PC-3 (cell line): ENCODE data around the gene SNTA1. TPM values are rescaled to one million over a fixed set of nuclear protein-coding genes. Genes with fewer than 3 reads are reported as not detected.
"Not testable (repeated sequence)": the region's sequence is repeated elsewhere in the genome, so short reads cannot be mapped to it uniquely, and the experiment has no call there.

Source experiments
- ATAC-seq: fragments of 200-7000 bp; cut with Tn5 transposase; 2 replicates; pipeline ENCODE4 v1.9.1; 2020; ENCODE audit warnings: mild to moderate bottlenecking, moderate library complexity
- BruUV-seq: library from RNA; stranded (reverse); fragments of 400-500 nt; replicated peaks from 2 replicates; lab custom pipeline; 2021; lab: Mats Ljungman, UMichigan
- CTCF ChIA-PET: fragments of 300-600 bp; sonication (Branson Sonifier 250); formaldehyde crosslinking; loops from one replicate; lab custom pipeline; 2022; ENCODE audit warnings: antibody characterized with exemption; lab: Charles Lee
- POLR2A ChIA-PET: fragments of 300-600 bp; sonication (Branson Sonifier 250); formaldehyde crosslinking; loops from one replicate; lab custom pipeline; 2022; ENCODE audit warnings: antibody characterized with exemption; ENCODE audit not compliant: unreplicated experiment; lab: Charles Lee
- DNase-seq: peaks from one replicate; pipeline ENCODE4 v3.0.0-alpha.2; 2015
- H2AFZ ChIP-seq: fragments of 300-600 bp; sonication (generic); 2 replicates; pipeline ENCODE4 v1.6.0; 2016; ENCODE audit warnings: antibody characterized with exemption, low read length
- H3F3A ChIP-seq: fragments of 300-600 bp; sonication (generic); one replicate; pipeline ENCODE4 v1.6.0; 2017; ENCODE audit warnings: antibody characterized with exemption, low read length, control low read depth, mild to moderate bottlenecking; ENCODE audit not compliant: unreplicated experiment
- H3K27ac ChIP-seq: fragments of 300-600 bp; sonication (generic); 2 replicates; pipeline ENCODE4 v1.5.1; 2016; ENCODE audit warnings: mild to moderate bottlenecking, low read length
- H3K27me3 ChIP-seq: fragments of 300-600 bp; sonication (generic); 2 replicates; pipeline ENCODE4 v1.6.1; 2016; ENCODE audit warnings: low read length, mixed read lengths
- H3K36me3 ChIP-seq: fragments of 300-600 bp; sonication (generic); 2 replicates; pipeline ENCODE4 v1.6.1; 2016; ENCODE audit warnings: low read depth, mixed run types, low read length, mixed read lengths
- H3K4me1 ChIP-seq: fragments of 300-600 bp; sonication (generic); 2 replicates; pipeline ENCODE4 v1.5.1; 2016; ENCODE audit warnings: low read length; ENCODE audit not compliant: insufficient read depth
- H3K4me2 ChIP-seq: fragments of 300-600 bp; sonication (generic); 2 replicates; pipeline ENCODE4 v1.6.0; 2016; ENCODE audit warnings: low read length
- H3K4me3 ChIP-seq: fragments of 300-600 bp; sonication (generic); 2 replicates; pipeline ENCODE4 v1.5.1; 2016; ENCODE audit warnings: mild to moderate bottlenecking, low read length, mixed read lengths
- H3K79me2 ChIP-seq: fragments of 300-600 bp; sonication (generic); 2 replicates; pipeline ENCODE4 v1.6.1; 2017; ENCODE audit warnings: low read length, mixed read lengths
- H3K9ac ChIP-seq: fragments of 300-600 bp; sonication (generic); 2 replicates; pipeline ENCODE4 v1.6.0; 2016; ENCODE audit warnings: mild to moderate bottlenecking, low read length
- H3K9me2 ChIP-seq: fragments of 300-600 bp; sonication (generic); replicated peaks from 2 replicates; pipeline ENCODE4 v1.6.1; 2016; ENCODE audit warnings: mixed run types, low read length, mixed read lengths
- H3K9me3 ChIP-seq: fragments of 300-600 bp; sonication (generic); 2 replicates; pipeline ENCODE4 v1.6.1; 2016; ENCODE audit warnings: low read length, mixed read lengths
- H4K20me1 ChIP-seq: fragments of 300-600 bp; sonication (generic); 2 replicates; pipeline ENCODE4 v1.6.1; 2016; ENCODE audit warnings: low read length, mixed read lengths
- CTCF ChIP-seq: fragments of 300-600 bp; sonication (generic); conservative IDR thresholded peaks from 2 replicates; pipeline ENCODE4 v1.5.1; 2017; ENCODE audit warnings: antibody characterized with exemption, low read depth, mild to moderate bottlenecking, low read length
- EZH2 ChIP-seq: fragments of 300-600 bp; sonication (generic); IDR thresholded peaks from one replicate; pipeline ENCODE4 v1.6.1; 2017; ENCODE audit warnings: antibody characterized with exemption, mild to moderate bottlenecking, low read length; ENCODE audit not compliant: unreplicated experiment
- EZH2phosphoT487 ChIP-seq: fragments of 300-600 bp; sonication (generic); IDR thresholded peaks from 2 replicates; pipeline ENCODE4 v1.6.1; 2018; ENCODE audit warnings: mild to moderate bottlenecking, antibody characterized with exemption, low read length, borderline replicate concordance
- intact Hi-C: fragments of 100-400 bp; cut with micrococcal nuclease; formaldehyde crosslinking; loops from 2 replicates; pipeline ENCODE4 v1.9.0; 2023
- total RNA-seq: library from RNA; depleted of rRNA; stranded (reverse); fragments of >200 nt; gene quantifications from 2 replicates; pipeline ENCODE4 v1.2.3, GENCODE V29; 2014

SNTA1 gene
- total RNA-seq, 1 experiment from 2014 or later = 25.9 TPM

- H2AFZ ChIP-seq = no peak overlapping the region
- ChIA-PET CTCF (no interaction called here), POLR2A (no interaction called here)
- no peak for DNase-seq
- no peaks in the 10 kb centered on the region for H3K79me2 ChIP-seq
- H3K9ac ChIP-seq = no peak overlapping the region
- H3K4me3 ChIP-seq = no peak overlapping the region
- no peaks in the 10 kb centered on the region for H4K20me1 ChIP-seq
- H3K27ac ChIP-seq = no peak overlapping the region
- no peak overlapping the region for H3K4me2 ChIP-seq
- no peak for TF ChIP-seq EZH2
- no peak for TF ChIP-seq EZH2phosphoT487
- TF ChIP-seq CTCF = no peak
- H3F3A ChIP-seq = no peaks in the 10 kb centered on the region
- no peaks in the 10 kb centered on the region for H3K27me3 ChIP-seq
- no peaks in the 10 kb centered on the region for H3K9me2 ChIP-seq
- no peaks in the 10 kb centered on the region for H3K4me1 ChIP-seq
- intact Hi-C loops = no loop called here
- no TSS peak for BruUV-seq
- H3K36me3 ChIP-seq = no peaks in the 10 kb centered on the region
- H3K9me3 ChIP-seq = no peaks in the 10 kb centered on the region
- no peak for ATAC-seq
These were observed 22.7 kb upstream of the SNTA1 start for GRCh38 chr20:33466303-33466646.

GRCh38 chr20:33465481-33466302 is 22.1 kb upstream of the SNTA1 start:
- no TSS peak for BruUV-seq
- TF ChIP-seq CTCF (no peak), EZH2phosphoT487 (no peak), EZH2 (no peak)
- Histone ChIP-seq H4K20me1 (no peaks in the 10 kb centered on the region), H3F3A (no peaks in the 10 kb centered on the region), H3K4me1 (no peaks in the 10 kb centered on the region), H3K36me3 (no peaks in the 10 kb centered on the region), H3K9me2 (no peaks in the 10 kb centered on the region), H3K27me3 (no peaks in the 10 kb centered on the region), H3K9me3 (no peaks in the 10 kb centered on the region), H3K4me3 (no peak overlapping the region), H3K79me2 (no peaks in the 10 kb centered on the region), H3K9ac (no peak overlapping the region), H3K4me2 (no peak overlapping the region), H3K27ac (no peak overlapping the region), H2AFZ (no peak overlapping the region)
- ATAC-seq (no peak), DNase-seq (no peak)
- ChIA-PET POLR2A (no interaction called here), CTCF (no interaction called here)
- intact Hi-C loops = no loop called here

GRCh38 chr20:33464759-33465158 is 21.2 kb upstream of the SNTA1 start:
- CTCF ChIA-PET, H3K4me1 ChIP-seq, H2AFZ ChIP-seq, H3K36me3 ChIP-seq, H3F3A ChIP-seq, H3K79me2 ChIP-seq, POLR2A ChIA-PET, H3K27ac ChIP-seq, H3K9ac ChIP-seq, H3K9me2 ChIP-seq, H3K27me3 ChIP-seq, BruUV-seq, DNase-seq, intact Hi-C loops, H3K9me3 ChIP-seq, H4K20me1 ChIP-seq, H3K4me2 ChIP-seq, H3K4me3 ChIP-seq, ATAC-seq: not testable (repeated sequence)
